Right atrium auricular region (tissue), 2 donors: Measurements from ENCODE around the gene GIGYF1. TPM values are rescaled to one million over a fixed set of nuclear protein-coding genes. Genes with fewer than 3 reads are reported as not detected.
"Not testable (repeated sequence)": the region's sequence is repeated elsewhere in the genome, so short reads cannot be mapped to it uniquely, and the experiment has no call there.

Experiments used
- DNase-seq: peaks from one replicate; pipeline ENCODE4 v3.0.0-alpha.2; 2019; ENCODE audit warnings: low spot score
- H3K27ac ChIP-seq, 2 donors: fragments of 200-600 bp; sonication (generic); 1 replicate in 1 of 2; 2 replicates in 1 of 2; pipeline ENCODE4 v1.5.1; 2016 to 2019
- H3K27me3 ChIP-seq, 2 donors: fragments of 200-600 bp; sonication (generic); one replicate each; pipeline versions ENCODE4 v1.5.1 to v1.6.0; 2017 to 2019
- H3K36me3 ChIP-seq: fragments of 200-600 bp; sonication (generic); one replicate; pipeline ENCODE4 v1.5.1; 2016
- H3K4me1 ChIP-seq, 2 donors: fragments of 200-600 bp; sonication (generic); one replicate each; pipeline versions ENCODE4 v1.5.1 to v1.6.0; 2017 to 2019
- H3K4me3 ChIP-seq, 2 donors: fragments of 200-600 bp; sonication (generic); 1 replicate in 1 of 2; 2 replicates in 1 of 2; pipeline ENCODE4 v1.5.1; 2017 to 2019; ENCODE audit warnings: mild to moderate bottlenecking in 1 of 2, moderate library complexity in 1 of 2
- H3K9me3 ChIP-seq, 2 donors: fragments of 200-600 bp; sonication (generic); one replicate each; pipeline ENCODE4 v1.5.1; 2019
- CTCF ChIP-seq, 2 donors: fragments of 200-600 bp; sonication (generic); IDR thresholded peaks; one replicate each; pipeline ENCODE4 v1.5.1; 2019; ENCODE audit warnings: antibody characterized with exemption in 2 of 2
- total RNA-seq, 2 donors: library from RNA; depleted of rRNA; stranded (reverse); fragments of >200 nt; gene quantifications; one replicate each; pipeline ENCODE4 v1.1.0, GENCODE V29; 2016

GIGYF1 gene
- total RNA-seq, 2 donors from 2014 or later = 13.4 to 17.4 TPM

GRCh38 chr7:100667331-100668068 lies 26.6 kb downstream of the GIGYF1 start:
- no peak for TF ChIP-seq CTCF (IDR thresholded peaks at IDR 0.05)
- no peak for DNase-seq
- H3K27me3 ChIP-seq = no peaks in the 10 kb centered on the region
- no peak overlapping the region for H3K27ac ChIP-seq
- no peaks in the 10 kb centered on the region for H3K4me1 ChIP-seq
- no peaks in the 10 kb centered on the region for H3K36me3 ChIP-seq
- no peaks in the 10 kb centered on the region for H3K9me3 ChIP-seq
- H3K4me3 ChIP-seq = no peak overlapping the region

GRCh38 chr7:100665168-100665726 lies 28.8 kb downstream of the GIGYF1 start:
- no peak for TF ChIP-seq CTCF (IDR thresholded peaks at IDR 0.05)
- Histone ChIP-seq H3K4me1 (no peaks in the 10 kb centered on the region), H3K27ac (no peak overlapping the region), H3K27me3 (no peaks in the 10 kb centered on the region), H3K9me3 (no peaks in the 10 kb centered on the region), H3K36me3 (no peaks in the 10 kb centered on the region), H3K4me3 (no peak overlapping the region)
- no peak for DNase-seq

- not testable (repeated sequence) for H3K4me3 ChIP-seq, H3K27me3 ChIP-seq, H3K36me3 ChIP-seq, H3K27ac ChIP-seq, DNase-seq, H3K9me3 ChIP-seq, H3K4me1 ChIP-seq
These were observed 31.8 kb downstream of the GIGYF1 start for GRCh38 chr7:100662194-100662776.

- H3K27me3 ChIP-seq = peaks cover 11 to 22% of the 10 kb centered on the region in 2 donors
- TF ChIP-seq CTCF (IDR thresholded peaks at IDR 0.05) = no peak
- H3K4me3 ChIP-seq = no peak within 1 kb of the TSS
- peaks cover 0 to 7% of the 10 kb centered on the region in 2 donors for H3K4me1 ChIP-seq
- no peak within 1 kb of the TSS for H3K27ac ChIP-seq
- no peak for DNase-seq
- no peaks in the 10 kb centered on the region for H3K9me3 ChIP-seq
- no peaks in the 10 kb centered on the region for H3K36me3 ChIP-seq
These were observed 38.0 kb downstream of the GIGYF1 start, which contains the start of gene ACTL6B for GRCh38 chr7:100655908-100656674. ACTL6B (minus strand) TSS chr7:100656448; CDS start chr7:100656354, 94 bp downstream.

GRCh38 chr7:100654908-100655831 lies 38.9 kb downstream of the GIGYF1 start:
- no peak overlapping the region for H3K4me3 ChIP-seq
- TF ChIP-seq CTCF (IDR thresholded peaks at IDR 0.05) = no peak
- H3K27me3 ChIP-seq = peaks cover 11 to 22% of the 10 kb centered on the region in 2 donors
- no peak for DNase-seq
- H3K36me3 ChIP-seq = no peaks in the 10 kb centered on the region
- no peak overlapping the region for H3K27ac ChIP-seq
- H3K9me3 ChIP-seq = no peaks in the 10 kb centered on the region
- peaks cover 0 to 7% of the 10 kb centered on the region in 2 donors for H3K4me1 ChIP-seq
